OCI-LY7 (cell line): ENCODE data around the gene ZYX.

Experiments used
- CTCF ChIP-seq: fragments of 200-600 bp; sonication (generic); conservative IDR thresholded peaks from 2 replicates; pipeline ENCODE4 v1.5.1; 2014; ENCODE audit warnings: mild to moderate bottlenecking, antibody characterized with exemption, low read length, moderate library complexity, mixed read lengths
- EZH2phosphoT487 ChIP-seq: fragments of 200-600 bp; sonication (generic); IDR thresholded peaks from 2 replicates; pipeline ENCODE4 v1.6.1; 2018; ENCODE audit warnings: low read depth, borderline replicate concordance, mild to moderate bottlenecking, mixed run types, antibody characterized with exemption, low read length, moderate library complexity, mixed read lengths

- TF ChIP-seq CTCF, result no peak
- no peak for TF ChIP-seq EZH2phosphoT487
Observed at GRCh38 chr7:143372070-143372469, 9.1 kb upstream of the ZYX start.
